Activated naive CD8-positive, alpha-beta T cell treated with anti-CD3 and anti-CD28 coated beads for 36 hours (primary cell): ENCODE data around the gene ALDH18A1. TPM values are rescaled to one million over a fixed set of nuclear protein-coding genes. Genes with fewer than 3 reads are reported as not detected.
"Not testable (repeated sequence)": the region's sequence is repeated elsewhere in the genome, so short reads cannot be mapped to it uniquely, and the experiment has no call there.

ENCODE experiments used
- DNase-seq: peaks from one replicate; pipeline ENCODE4 v3.0.0; 2021
- H3K27ac Mint-ChIP-seq: one replicate; pipeline ENCODE4 v1.8.0; 2022; ENCODE audit warnings: mild to moderate bottlenecking, moderate library complexity, mixed read lengths
- H3K27me3 Mint-ChIP-seq: one replicate; pipeline ENCODE4 v1.8.0; 2022; ENCODE audit warnings: mild to moderate bottlenecking, mixed read lengths
- H3K36me3 Mint-ChIP-seq: one replicate; pipeline ENCODE4 v1.8.0; 2021; ENCODE audit warnings: mild to moderate bottlenecking, mixed read lengths
- H3K4me1 Mint-ChIP-seq: one replicate; pipeline ENCODE4 v1.8.0; 2021; ENCODE audit warnings: mixed read lengths
- H3K4me3 Mint-ChIP-seq: one replicate; pipeline ENCODE4 v1.8.0; 2022; ENCODE audit warnings: mild to moderate bottlenecking, moderate library complexity, mixed read lengths
- H3K9me3 Mint-ChIP-seq: one replicate; pipeline ENCODE4 v1.8.0; 2022; ENCODE audit warnings: mixed read lengths
- total RNA-seq, 2 experiments: library from RNA; stranded (reverse); gene quantifications; one replicate each; pipeline ENCODE4 v1.2.3, GENCODE V29; 2021

ALDH18A1 gene
- 100 to 1,000 TPM; 127 to 128 TPM for total RNA-seq

GRCh38 chr10:95656291-95657164, at the start of gene ALDH18A1:
Gene ALDH18A1 (minus strand): TSS chr10:95656711. CDS start chr10:95653377, 3,334 bp downstream.
- Mint-ChIP-seq H3K4me3 (peak within 1 kb of the TSS; percentile 96), H3K27ac (peak within 1 kb of the TSS; percentile 96), H3K27me3 (no peaks in the 10 kb centered on the region), H3K9me3 (peaks cover 6% of the 10 kb centered on the region), H3K36me3 (peaks cover 37% of the 10 kb centered on the region), H3K4me1 (peaks cover 31% of the 10 kb centered on the region)
- DNase-seq = peak; percentile 92

- no peak for DNase-seq
- Mint-ChIP-seq H3K36me3 (no peaks in the 10 kb centered on the region), H3K27ac (no peak overlapping the region), H3K4me3 (no peak overlapping the region), H3K27me3 (peaks cover 12% of the 10 kb centered on the region), H3K4me1 (peaks cover 4% of the 10 kb centered on the region), H3K9me3 (no peaks in the 10 kb centered on the region)
These were observed 41.9 kb upstream of the ALDH18A1 start for GRCh38 chr10:95698415-95698814.

GRCh38 chr10:95697429-95697828, 40.9 kb upstream of the ALDH18A1 start:
- Mint-ChIP-seq H3K9me3 (no peaks in the 10 kb centered on the region), H3K4me3 (no peak overlapping the region), H3K36me3 (peaks cover 3% of the 10 kb centered on the region), H3K27me3 (peaks cover 12% of the 10 kb centered on the region), H3K27ac (no peak overlapping the region), H3K4me1 (peaks cover 7% of the 10 kb centered on the region)
- no peak for DNase-seq

- peaks cover 17% of the 10 kb centered on the region for H3K36me3 Mint-ChIP-seq
- no peak for DNase-seq
- H3K27ac Mint-ChIP-seq = no peak overlapping the region
- peaks cover 6% of the 10 kb centered on the region for H3K27me3 Mint-ChIP-seq
- peaks cover 26% of the 10 kb centered on the region for H3K4me1 Mint-ChIP-seq
- H3K4me3 Mint-ChIP-seq = peak overlapping the region; percentile 97
- no peaks in the 10 kb centered on the region for H3K9me3 Mint-ChIP-seq
These were observed 38.2 kb upstream of the ALDH18A1 start for GRCh38 chr10:95694665-95695064.

- DNase-seq = peak; percentile 95
- Mint-ChIP-seq H3K27me3 (peaks cover 2% of the 10 kb centered on the region), H3K27ac (peak within 1 kb of the TSS; percentile 92), H3K4me3 (peak within 1 kb of the TSS; percentile 97), H3K4me1 (peaks cover 30% of the 10 kb centered on the region), H3K36me3 (peaks cover 17% of the 10 kb centered on the region), H3K9me3 (no peaks in the 10 kb centered on the region)
These were observed 37.4 kb upstream of the ALDH18A1 start, which contains the start of gene TCTN3 for GRCh38 chr10:95693668-95694534. Gene TCTN3 (minus strand): TSS chr10:95693927. CDS start chr10:95693899, 28 bp downstream.

- peaks cover 32% of the 10 kb centered on the region for H3K4me1 Mint-ChIP-seq
- H3K9me3 Mint-ChIP-seq = no peaks in the 10 kb centered on the region
- peak; percentile 3 for DNase-seq
- H3K27me3 Mint-ChIP-seq = no peaks in the 10 kb centered on the region
- H3K27ac Mint-ChIP-seq = peak overlapping the region; percentile 92
- H3K36me3 Mint-ChIP-seq = peaks cover 21% of the 10 kb centered on the region
- H3K4me3 Mint-ChIP-seq = peak overlapping the region; percentile 97
These were observed 36.7 kb upstream of the ALDH18A1 start for GRCh38 chr10:95693071-95693667.

- no peaks in the 10 kb centered on the region for H3K27me3 Mint-ChIP-seq
- no peak overlapping the region for H3K4me3 Mint-ChIP-seq
These were observed 34.8 kb upstream of the ALDH18A1 start for GRCh38 chr10:95691281-95691680.

GRCh38 chr10:95688648-95689047, 32.1 kb upstream of the ALDH18A1 start:
- Mint-ChIP-seq H3K9me3 (no peaks in the 10 kb centered on the region), H3K36me3 (peaks cover 35% of the 10 kb centered on the region), H3K4me1 (peaks cover 28% of the 10 kb centered on the region), H3K27ac (no peak overlapping the region), H3K4me3 (no peak overlapping the region), H3K27me3 (no peaks in the 10 kb centered on the region)
- DNase-seq = no peak

More at GRCh38 chr10:95691281-95691680, 34.8 kb upstream of the ALDH18A1 start:
- Mint-ChIP-seq H3K27ac (no peak overlapping the region), H3K9me3 (no peaks in the 10 kb centered on the region), H3K4me1 (peaks cover 32% of the 10 kb centered on the region), H3K36me3 (peaks cover 22% of the 10 kb centered on the region)
- no peak for DNase-seq

- Mint-ChIP-seq H3K36me3 (peaks cover 37% of the 10 kb centered on the region), H3K27ac (no peak overlapping the region), H3K9me3 (no peaks in the 10 kb centered on the region), H3K4me1 (peaks cover 3% of the 10 kb centered on the region), H3K27me3 (no peaks in the 10 kb centered on the region), H3K4me3 (no peak overlapping the region)
- DNase-seq = no peak
These were observed 27.5 kb upstream of the ALDH18A1 start for GRCh38 chr10:95683966-95684365.

GRCh38 chr10:95675403-95676116, 19.0 kb upstream of the ALDH18A1 start:
- Mint-ChIP-seq H3K27me3 (no peaks in the 10 kb centered on the region), H3K4me3 (no peak overlapping the region), H3K9me3 (no peaks in the 10 kb centered on the region), H3K27ac (no peak overlapping the region), H3K36me3 (peaks cover 9% of the 10 kb centered on the region), H3K4me1 (no peaks in the 10 kb centered on the region)
- no peak for DNase-seq

GRCh38 chr10:95674643-95675042, 18.1 kb upstream of the ALDH18A1 start:
- H3K4me3 Mint-ChIP-seq = no peak overlapping the region
- H3K27ac Mint-ChIP-seq = no peak overlapping the region
- H3K36me3 Mint-ChIP-seq = peaks cover 6% of the 10 kb centered on the region
- no peak for DNase-seq
- H3K27me3 Mint-ChIP-seq = no peaks in the 10 kb centered on the region
- no peaks in the 10 kb centered on the region for H3K4me1 Mint-ChIP-seq
- H3K9me3 Mint-ChIP-seq = no peaks in the 10 kb centered on the region

- not testable (repeated sequence) for H3K27ac Mint-ChIP-seq, DNase-seq, H3K27me3 Mint-ChIP-seq, H3K9me3 Mint-ChIP-seq, H3K36me3 Mint-ChIP-seq, H3K4me1 Mint-ChIP-seq, H3K4me3 Mint-ChIP-seq
These were observed 16.1 kb upstream of the ALDH18A1 start for GRCh38 chr10:95672641-95673040.

- H3K27me3 Mint-ChIP-seq = no peaks in the 10 kb centered on the region
- H3K4me1 Mint-ChIP-seq = peaks cover 2% of the 10 kb centered on the region
- no peak overlapping the region for H3K27ac Mint-ChIP-seq
- peaks cover 5% of the 10 kb centered on the region for H3K36me3 Mint-ChIP-seq
- H3K9me3 Mint-ChIP-seq = no peaks in the 10 kb centered on the region
- H3K4me3 Mint-ChIP-seq = no peak overlapping the region
- DNase-seq = no peak
These were observed 8.0 kb upstream of the ALDH18A1 start for GRCh38 chr10:95664543-95664942.

- H3K27me3 Mint-ChIP-seq = no peaks in the 10 kb centered on the region
- H3K36me3 Mint-ChIP-seq = peaks cover 1% of the 10 kb centered on the region
- H3K27ac Mint-ChIP-seq = no peak overlapping the region
- DNase-seq = no peak
- no peak overlapping the region for H3K4me3 Mint-ChIP-seq
- H3K9me3 Mint-ChIP-seq = no peaks in the 10 kb centered on the region
- peaks cover under 1% of the 10 kb centered on the region for H3K4me1 Mint-ChIP-seq
These were observed 7.0 kb upstream of the ALDH18A1 start for GRCh38 chr10:95663496-95663895.
